Right lobe of liver (tissue), 6 donors: ENCODE data around the gene IFNAR1. TPM values are rescaled to one million over a fixed set of nuclear protein-coding genes. Genes with fewer than 3 reads are reported as not detected.
A peak's percentile ranks its signal among the peaks of the same experiment; 100 is the strongest.

ENCODE experiments used
- ATAC-seq, 4 donors: fragments of 200-7000 bp; cut with Tn5 transposase; one replicate each; pipeline ENCODE4 v1.9.1; 2020; ENCODE audit warnings: mild to moderate bottlenecking in 4 of 4, moderate library complexity in 4 of 4
- DNase-seq, 3 donors: peaks; one replicate each; pipeline ENCODE4 v3.0.0-alpha.2; 2020
- H3K27ac ChIP-seq, 3 donors: fragments of 200-600 bp; one replicate each; pipeline ENCODE4 v1.8.0; 2022
- H3K27me3 ChIP-seq, 2 donors: fragments of 200-600 bp; one replicate each; pipeline ENCODE4 v1.8.0; 2022
- H3K36me3 ChIP-seq, 4 donors: fragments of 200-600 bp; sonication (generic) in 1 of 4; one replicate each; pipeline versions ENCODE4 v1.5.1 to v1.8.0; 2017 to 2022; ENCODE audit warnings: control low read depth in 1 of 4
- H3K4me1 ChIP-seq, 4 donors: fragments of 200-600 bp; sonication (generic) in 1 of 4; one replicate each; pipeline versions ENCODE4 v1.5.1 to v1.8.0; 2017 to 2022; ENCODE audit warnings: control low read depth in 1 of 4
- H3K4me3 ChIP-seq, 3 donors: fragments of 200-600 bp; one replicate each; pipeline ENCODE4 v1.8.0; 2022
- H3K9me3 ChIP-seq, 4 donors: fragments of 200-600 bp; sonication (generic) in 1 of 4; one replicate each; pipeline versions ENCODE4 v1.5.1 to v1.8.0; 2017 to 2022; ENCODE audit warnings: control low read depth in 1 of 4
- CTCF ChIP-seq, 4 donors: fragments of 200-600 bp in 3 of 4; fragments of 450-650 bp in 1 of 4; IDR thresholded peaks; one replicate each; pipeline versions ENCODE4 v1.5.1 to v1.8.0; 2016 to 2022; ENCODE audit warnings: antibody characterized with exemption in 4 of 4, mild to moderate bottlenecking in 2 of 4
- POLR2A ChIP-seq: fragments of 450-650 bp; IDR thresholded peaks from one replicate; pipeline ENCODE4 v1.6.1; 2017; ENCODE audit warnings: antibody characterized with exemption, mild to moderate bottlenecking
- WGBS: methylation state at CpG from one replicate; pipeline ENCODE4 v1.1.6; 2018; ENCODE audit warnings: low coverage, low lambda C conversion rate; ENCODE audit not compliant: insufficient coverage; ENCODE audit errors: missing lambda C conversion rate; 5-methylcytosine and 5-hydroxymethylcytosine counted together
- intact Hi-C, 2 donors: fragments of 100-400 bp; cut with DNase I; formaldehyde crosslinking; loops; one replicate each; pipeline versions ENCODE4 v1.11.2 to v1.14.1; 2022
- total RNA-seq, 6 experiments: library from RNA; depleted of rRNA in 2 of 6; stranded (reverse); fragments of >200 nt in 2 of 6; fragmentation: NEBNext Ultra II Directional in 3 of 6; extraction: Animal tissue kit (Norgen Biotek cat#: 25700) in 3 of 6; gene quantifications; one replicate each; pipeline versions ENCODE4 v1.1.0 to v1.2.4, GENCODE V29; 2016 to 2023
- donor health status: DM: no; HTN: yes; CAD: no.
- donor health status: DM: no; HTN: no; CAD: no.
- donor health status: DM: no; HTN: no; CAD: no.
- donor health status: DM: no; HTN: yes; CAD: no.
- donor health status: DM: no; HTN: yes; CAD: no.

IFNAR1 gene
- total RNA-seq, 6 experiments from 2014 or later = 31.6 to 68.2 (median 48.6) TPM

GRCh38 chr21:33290441-33290840 is 34.3 kb upstream of the IFNAR1 start:
- DNase-seq (peak; percentile 89 to 97 (median 95)), ATAC-seq (peak; percentile 58 to 76 (median 73))
- Histone ChIP-seq H3K36me3 (peaks cover 0 to 20% (median 0%) of the 10 kb centered on the region in 4 donors), H3K4me3 (no peak overlapping the region), H3K27ac (peak overlapping the region in 1 of 3 donors; percentile 36), H3K27me3 (no peaks in the 10 kb centered on the region), H3K4me1 (peaks cover 0 to 38% (median 16%) of the 10 kb centered on the region in 4 donors), H3K9me3 (no peaks in the 10 kb centered on the region)
- 51% methylated on average over 6 of the region's 11 CpGs for WGBS
- intact Hi-C loops = no loop called here
- TF ChIP-seq CTCF (IDR thresholded peaks at IDR 0.05) (peak in 1 of 4 donors; percentile 9), POLR2A (no peak)

- Histone ChIP-seq H3K4me1 (peaks cover 0 to 26% (median 11%) of the 10 kb centered on the region in 4 donors), H3K9me3 (no peaks in the 10 kb centered on the region), H3K4me3 (no peak overlapping the region), H3K36me3 (peaks cover 0 to 25% (median 3%) of the 10 kb centered on the region in 4 donors), H3K27me3 (no peaks in the 10 kb centered on the region), H3K27ac (no peak overlapping the region)
- DNase-seq (no peak), ATAC-seq (peak in 1 of 4 donors; percentile 3)
- 93% methylated on average over 3 of the region's 9 CpGs for WGBS
- no peak for TF ChIP-seq CTCF (IDR thresholded peaks at IDR 0.05)
- TF ChIP-seq POLR2A = no peak
- intact Hi-C loops = no loop called here
These were observed 33.1 kb upstream of the IFNAR1 start for GRCh38 chr21:33291686-33292085.

GRCh38 chr21:33292724-33293123 is 32.0 kb upstream of the IFNAR1 start:
- intact Hi-C loops = no loop called here
- DNase-seq = no peak
- no peak for ATAC-seq
- TF ChIP-seq CTCF (IDR thresholded peaks at IDR 0.05) (no peak), POLR2A (no peak)
- Histone ChIP-seq H3K27ac (no peak overlapping the region), H3K36me3 (peaks cover 0 to 26% (median 3%) of the 10 kb centered on the region in 4 donors), H3K4me3 (no peak overlapping the region), H3K9me3 (no peaks in the 10 kb centered on the region), H3K4me1 (peaks cover 0 to 16% (median 6%) of the 10 kb centered on the region in 4 donors), H3K27me3 (no peaks in the 10 kb centered on the region)
- 100% methylated on average over 2 of the region's 5 CpGs for WGBS

GRCh38 chr21:33293136-33293535 is 31.6 kb upstream of the IFNAR1 start:
- DNase-seq (no peak), ATAC-seq (no peak)
- Histone ChIP-seq H3K27ac (no peak overlapping the region), H3K27me3 (no peaks in the 10 kb centered on the region), H3K4me1 (peaks cover 0 to 13% (median 6%) of the 10 kb centered on the region in 4 donors), H3K36me3 (peaks cover 0 to 26% (median 3%) of the 10 kb centered on the region in 4 donors), H3K9me3 (no peaks in the 10 kb centered on the region), H3K4me3 (no peak overlapping the region)
- intact Hi-C loops = no loop called here
- 95% methylated on average over 3 of the region's 7 CpGs for WGBS
- TF ChIP-seq POLR2A = no peak
- TF ChIP-seq CTCF (IDR thresholded peaks at IDR 0.05) = no peak
